Astrocyte (in vitro differentiated cells and primary cell): Measurements from ENCODE around the gene CDRT4. TPM values are rescaled to one million over a fixed set of nuclear protein-coding genes. Genes with fewer than 3 reads are reported as not detected.

Experiments
- DNase-seq: peaks from one replicate; pipeline ENCODE4 v3.0.0-alpha.2; 2010; ENCODE audit warnings: low read depth
- FAIRE-seq: peaks from 2 replicates; lab custom pipeline; 2011; peaks lifted over from hg19 to GRCh38; lab: Jason Lieb, UNC
- H2AFZ ChIP-seq: 2 replicates; pipeline ENCODE4 v1.6.0; 2012; ENCODE audit warnings: low read depth, low read length, inconsistent platforms
- H3K27ac ChIP-seq: 2 replicates; pipeline ENCODE4 v1.5.1; 2011; ENCODE audit warnings: low read depth, low read length, inconsistent platforms
- H3K27me3 ChIP-seq: 2 replicates; pipeline ENCODE4 v1.6.0; 2011; ENCODE audit warnings: low read length, inconsistent platforms; ENCODE audit not compliant: insufficient read depth
- H3K36me3 ChIP-seq: 2 replicates; pipeline ENCODE4 v1.5.1; 2011; ENCODE audit warnings: low read length, inconsistent platforms; ENCODE audit not compliant: insufficient read depth
- H3K4me1 ChIP-seq: 2 replicates; pipeline ENCODE4 v1.5.1; 2011; ENCODE audit warnings: low read length, inconsistent platforms; ENCODE audit not compliant: insufficient read depth
- H3K4me2 ChIP-seq: 2 replicates; pipeline ENCODE4 v1.6.0; 2012; ENCODE audit warnings: low read length, inconsistent platforms
- H3K4me3 ChIP-seq: 2 replicates; pipeline ENCODE4 v1.5.1; 2011; ENCODE audit warnings: low read depth, mild to moderate bottlenecking, low read length, inconsistent platforms; ENCODE audit not compliant: insufficient read depth
- H3K79me2 ChIP-seq: 2 replicates; pipeline ENCODE4 v1.6.0; 2012; ENCODE audit warnings: mild to moderate bottlenecking, low read length, inconsistent platforms; ENCODE audit not compliant: insufficient read depth
- H3K9ac ChIP-seq: 2 replicates; pipeline ENCODE4 v1.6.0; 2012; ENCODE audit warnings: mild to moderate bottlenecking, low read length, inconsistent platforms
- H3K9me3 ChIP-seq: 2 replicates; pipeline ENCODE4 v1.5.1; 2012; ENCODE audit warnings: low read depth, mild to moderate bottlenecking, low read length, inconsistent platforms; ENCODE audit not compliant: insufficient read depth
- H4K20me1 ChIP-seq: 2 replicates; pipeline ENCODE4 v1.6.0; 2012; ENCODE audit warnings: low read length, inconsistent platforms; ENCODE audit not compliant: insufficient read depth
- H3K27ac Mint-ChIP-seq: one replicate; pipeline ENCODE4 v1.8.0; 2021; ENCODE audit warnings: mild to moderate bottlenecking, mixed read lengths; ENCODE audit not compliant: unreplicated experiment
- H3K27me3 Mint-ChIP-seq: one replicate; pipeline ENCODE4 v1.8.0; 2021; ENCODE audit warnings: low read depth, mixed read lengths; ENCODE audit not compliant: unreplicated experiment
- H3K36me3 Mint-ChIP-seq: one replicate; pipeline ENCODE4 v1.8.0; 2021; ENCODE audit warnings: low read depth, mixed read lengths; ENCODE audit not compliant: unreplicated experiment
- H3K4me1 Mint-ChIP-seq: one replicate; pipeline ENCODE4 v1.8.0; 2021; ENCODE audit warnings: low read depth, mixed read lengths; ENCODE audit not compliant: unreplicated experiment
- H3K4me3 Mint-ChIP-seq: one replicate; pipeline ENCODE4 v1.8.0; 2021; ENCODE audit warnings: mild to moderate bottlenecking, moderate library complexity, mixed read lengths; ENCODE audit not compliant: unreplicated experiment
- H3K9me3 Mint-ChIP-seq: one replicate; pipeline ENCODE4 v1.8.0; 2021; ENCODE audit warnings: mild to moderate bottlenecking, mixed read lengths; ENCODE audit not compliant: unreplicated experiment
- CTCF ChIP-seq: IDR thresholded peaks from 2 replicates; pipeline ENCODE4 v1.5.1; 2011; ENCODE audit warnings: low read depth, mild to moderate bottlenecking, inconsistent platforms, low read length, moderate library complexity; ENCODE audit not compliant: insufficient read depth
- EZH2 ChIP-seq: IDR thresholded peaks from 2 replicates; pipeline ENCODE4 v1.6.1; 2012; ENCODE audit warnings: mild to moderate bottlenecking, low read length, inconsistent platforms; ENCODE audit not compliant: insufficient read depth
- total RNA-seq: library from RNA; stranded (reverse); gene quantifications from 2 replicates; pipeline ENCODE4 v1.2.1, GENCODE V29; 2021

The CDRT4 gene
- total RNA-seq, 1 donor from 2014 or later, result 8.8 TPM

- Histone ChIP-seq H3K79me2 (no peaks in the 10 kb centered on the region), H3K36me3 (no peaks in the 10 kb centered on the region), H3K9me3 (no peaks in the 10 kb centered on the region), H3K4me2 (no peak overlapping the region), H3K27ac (no peak overlapping the region), H3K27me3 (no peaks in the 10 kb centered on the region), H2AFZ (no peak overlapping the region), H3K4me1 (peaks cover 4% of the 10 kb centered on the region), H3K9ac (no peak overlapping the region), H3K4me3 (no peak overlapping the region), H4K20me1 (no peaks in the 10 kb centered on the region)
- Mint-ChIP-seq H3K27ac (no peak overlapping the region), H3K27me3 (no peaks in the 10 kb centered on the region), H3K36me3 (peaks cover 15% of the 10 kb centered on the region), H3K9me3 (peaks cover 2% of the 10 kb centered on the region), H3K4me3 (no peak overlapping the region), H3K4me1 (peaks cover 7% of the 10 kb centered on the region)
- TF ChIP-seq CTCF (no peak), EZH2 (no peak)
- FAIRE-seq (no peak), DNase-seq (no peak)
Observed at GRCh38 chr17:15438491-15439105, 28.8 kb downstream of the CDRT4 start.

- no peaks in the 10 kb centered on the region for H4K20me1 ChIP-seq
- no peaks in the 10 kb centered on the region for H3K36me3 ChIP-seq
- H3K4me2 ChIP-seq, result no peak overlapping the region
- Mint-ChIP-seq H3K4me3 (no peak overlapping the region), H3K36me3 (peaks cover 15% of the 10 kb centered on the region), H3K4me1 (peaks cover 11% of the 10 kb centered on the region), H3K27me3 (no peaks in the 10 kb centered on the region), H3K27ac (no peak overlapping the region), H3K9me3 (peaks cover 2% of the 10 kb centered on the region)
- H3K9me3 ChIP-seq, result no peaks in the 10 kb centered on the region
- H3K9ac ChIP-seq, result no peak overlapping the region
- H3K4me1 ChIP-seq, result peaks cover 4% of the 10 kb centered on the region
- H2AFZ ChIP-seq, result no peak overlapping the region
- TF ChIP-seq CTCF, result no peak
- no peak for TF ChIP-seq EZH2
- no peak overlapping the region for H3K4me3 ChIP-seq
- H3K27ac ChIP-seq, result no peak overlapping the region
- FAIRE-seq (no peak), DNase-seq (no peak)
- H3K79me2 ChIP-seq, result no peaks in the 10 kb centered on the region
- H3K27me3 ChIP-seq, result no peaks in the 10 kb centered on the region
Observed at GRCh38 chr17:15437303-15437635, 30.2 kb downstream of the CDRT4 start.

DNA sequence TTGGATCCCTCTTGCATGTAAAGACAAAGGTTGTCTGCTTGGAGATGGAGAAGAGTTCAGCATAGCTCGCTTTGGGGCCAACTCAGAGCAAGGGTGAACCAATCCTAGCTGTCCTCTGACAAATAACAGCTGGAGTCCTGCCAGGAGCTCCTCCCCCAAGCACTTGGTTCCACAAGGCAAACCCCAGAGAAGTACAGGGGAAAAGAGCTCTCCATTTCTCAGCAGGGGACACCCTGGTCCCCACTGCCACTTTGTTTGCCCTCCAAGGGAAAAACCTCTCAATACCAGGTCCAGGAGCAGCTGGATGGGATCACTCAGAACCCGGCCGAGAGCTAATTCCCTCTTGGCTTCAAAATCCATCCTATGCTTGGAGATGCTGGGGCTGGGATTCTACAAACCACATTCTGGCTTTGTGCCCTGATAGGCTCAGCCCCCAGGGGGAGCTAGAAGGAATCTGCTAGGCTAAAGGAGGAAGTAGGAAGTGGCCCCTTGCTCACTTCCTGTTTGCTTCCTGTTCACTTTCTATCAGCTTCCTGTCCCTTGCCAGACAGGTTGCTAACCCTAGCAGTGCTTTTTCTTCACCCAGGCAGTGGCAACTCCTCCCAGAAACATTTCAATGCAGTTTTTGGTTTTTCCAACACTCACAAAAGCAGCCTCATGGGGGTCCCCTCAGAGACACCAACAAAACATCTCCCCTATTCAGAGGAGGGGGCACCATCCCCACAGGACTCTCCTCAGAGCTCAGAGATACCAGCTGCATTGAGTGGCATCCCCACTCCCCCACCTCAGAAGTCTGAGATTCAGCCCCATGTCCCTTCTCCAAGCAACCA is 30.7 kb downstream of the CDRT4 start:
- Histone ChIP-seq H3K9me3 (no peaks in the 10 kb centered on the region), H3K27ac (no peak overlapping the region), H3K79me2 (no peaks in the 10 kb centered on the region), H3K27me3 (no peaks in the 10 kb centered on the region), H3K4me1 (peaks cover 2% of the 10 kb centered on the region), H3K9ac (no peak overlapping the region), H3K4me2 (no peak overlapping the region), H4K20me1 (no peaks in the 10 kb centered on the region), H3K4me3 (no peak overlapping the region), H3K36me3 (no peaks in the 10 kb centered on the region), H2AFZ (no peak overlapping the region)
- Mint-ChIP-seq H3K36me3 (peaks cover 15% of the 10 kb centered on the region), H3K4me1 (peaks cover 10% of the 10 kb centered on the region), H3K9me3 (peaks cover 2% of the 10 kb centered on the region), H3K4me3 (no peak overlapping the region), H3K27ac (no peak overlapping the region), H3K27me3 (no peaks in the 10 kb centered on the region)
- TF ChIP-seq EZH2, result no peak
- peak; percentile 13 for TF ChIP-seq CTCF
- DNase-seq (no peak), FAIRE-seq (no peak)
